Calu3 (cell line): ENCODE data around the gene SPON2. TPM values are rescaled to one million over a fixed set of nuclear protein-coding genes. Genes with fewer than 3 reads are reported as not detected.

Experiments
- BruUV-seq: library from RNA; stranded (reverse); fragments of 400-500 nt; replicated peaks from 2 replicates; lab custom pipeline; 2021; lab: Mats Ljungman, UMichigan
- CTCF ChIA-PET: fragments of 300-600 bp; sonication (Branson Sonifier 250); formaldehyde crosslinking; loops from one replicate; lab custom pipeline; 2022; ENCODE audit warnings: antibody characterized with exemption; lab: Charles Lee
- DNase-seq: peaks from one replicate; pipeline ENCODE4 v3.0.0; 2022
- H3K27ac Mint-ChIP-seq: one replicate; pipeline ENCODE4 v1.8.0; 2022; ENCODE audit warnings: mixed read lengths; ENCODE audit not compliant: unreplicated experiment
- H3K27me3 Mint-ChIP-seq: one replicate; pipeline ENCODE4 v1.8.0; 2022; ENCODE audit warnings: mixed read lengths; ENCODE audit not compliant: unreplicated experiment
- H3K36me3 Mint-ChIP-seq: one replicate; pipeline ENCODE4 v1.8.0; 2022; ENCODE audit warnings: mild to moderate bottlenecking, moderate library complexity, mixed read lengths; ENCODE audit not compliant: insufficient read depth, unreplicated experiment
- H3K4me1 Mint-ChIP-seq: one replicate; pipeline ENCODE4 v1.8.0; 2022; ENCODE audit warnings: mild to moderate bottlenecking, low read depth, mixed read lengths; ENCODE audit not compliant: unreplicated experiment
- H3K4me3 Mint-ChIP-seq: one replicate; pipeline ENCODE4 v1.8.0; 2022; ENCODE audit warnings: mild to moderate bottlenecking, low read depth, moderate library complexity, mixed read lengths; ENCODE audit not compliant: unreplicated experiment
- H3K9me3 Mint-ChIP-seq: one replicate; pipeline ENCODE4 v1.8.0; 2022; ENCODE audit warnings: low read depth, mixed read lengths; ENCODE audit not compliant: unreplicated experiment
- intact Hi-C: fragments of 100-400 bp; cut with micrococcal nuclease; formaldehyde crosslinking; loops from one replicate; pipeline ENCODE4 v1.10.0; 2022; ENCODE audit not compliant: unreplicated experiment
- total RNA-seq: library from RNA; stranded (reverse); gene quantifications from 2 replicates; pipeline ENCODE4 v1.2.3, GENCODE V29; 2022
- TF ChIP-seq, protein P1 (sequence below): fragments of 200-600 bp; IDR thresholded peaks from one replicate; pipeline ENCODE4 v1.8.0; 2022; ENCODE audit warnings: antibody characterized with exemption; ENCODE audit not compliant: unreplicated experiment

The SPON2 gene
- total RNA-seq, 1 experiment from 2014 or later, result 2.2 TPM

DNA sequence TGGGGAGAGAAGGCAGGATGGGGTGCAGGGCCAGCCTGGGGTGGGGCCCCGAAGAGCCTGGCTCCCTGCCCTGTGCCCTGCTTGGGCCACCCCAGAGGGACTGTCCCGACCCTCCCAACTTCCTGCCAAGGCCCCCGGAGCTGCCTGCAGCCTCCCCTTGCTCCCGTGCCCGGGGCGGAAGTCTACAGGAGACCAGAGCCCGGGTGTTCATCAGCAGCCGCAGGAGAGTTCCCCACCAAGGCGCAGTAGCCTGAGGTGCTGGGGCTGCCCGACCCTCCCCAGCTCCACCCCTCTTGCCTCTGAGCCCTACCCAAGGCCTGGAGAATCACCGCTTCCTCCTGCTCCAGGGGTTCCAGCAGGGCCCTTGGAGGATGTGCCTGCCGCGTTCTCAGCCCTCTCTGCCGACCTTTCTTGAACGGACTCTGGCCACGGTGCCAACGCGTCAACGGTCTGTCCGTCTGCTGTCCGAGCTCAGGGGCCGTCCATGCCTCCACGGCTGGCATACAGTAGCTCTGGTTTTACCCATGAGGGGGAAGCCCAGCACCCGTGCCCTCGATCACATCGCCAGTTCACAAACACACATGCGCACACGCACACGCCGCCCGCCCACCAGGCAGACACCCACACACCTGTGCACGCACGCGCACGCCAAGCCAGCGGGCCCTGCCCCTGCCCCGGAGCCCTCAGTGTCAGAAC, 36.0 kb upstream of the SPON2 start:
- H3K4me1 Mint-ChIP-seq, result peaks cover 7% of the 10 kb centered on the region
- peak overlapping the region; percentile 39 for H3K27ac Mint-ChIP-seq
- peaks cover 34% of the 10 kb centered on the region for H3K36me3 Mint-ChIP-seq
- H3K4me3 Mint-ChIP-seq, result no peak overlapping the region
- CTCF ChIA-PET, result no interaction called here
- H3K9me3 Mint-ChIP-seq, result no peaks in the 10 kb centered on the region
- intact Hi-C loops, result no loop called here
- no peaks in the 10 kb centered on the region for H3K27me3 Mint-ChIP-seq
- no TSS peak for BruUV-seq
- DNase-seq, result no peak
- TF ChIP-seq, protein P1, sequence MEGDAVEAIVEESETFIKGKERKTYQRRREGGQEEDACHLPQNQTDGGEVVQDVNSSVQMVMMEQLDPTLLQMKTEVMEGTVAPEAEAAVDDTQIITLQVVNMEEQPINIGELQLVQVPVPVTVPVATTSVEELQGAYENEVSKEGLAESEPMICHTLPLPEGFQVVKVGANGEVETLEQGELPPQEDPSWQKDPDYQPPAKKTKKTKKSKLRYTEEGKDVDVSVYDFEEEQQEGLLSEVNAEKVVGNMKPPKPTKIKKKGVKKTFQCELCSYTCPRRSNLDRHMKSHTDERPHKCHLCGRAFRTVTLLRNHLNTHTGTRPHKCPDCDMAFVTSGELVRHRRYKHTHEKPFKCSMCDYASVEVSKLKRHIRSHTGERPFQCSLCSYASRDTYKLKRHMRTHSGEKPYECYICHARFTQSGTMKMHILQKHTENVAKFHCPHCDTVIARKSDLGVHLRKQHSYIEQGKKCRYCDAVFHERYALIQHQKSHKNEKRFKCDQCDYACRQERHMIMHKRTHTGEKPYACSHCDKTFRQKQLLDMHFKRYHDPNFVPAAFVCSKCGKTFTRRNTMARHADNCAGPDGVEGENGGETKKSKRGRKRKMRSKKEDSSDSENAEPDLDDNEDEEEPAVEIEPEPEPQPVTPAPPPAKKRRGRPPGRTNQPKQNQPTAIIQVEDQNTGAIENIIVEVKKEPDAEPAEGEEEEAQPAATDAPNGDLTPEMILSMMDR, result no peak

DNA sequence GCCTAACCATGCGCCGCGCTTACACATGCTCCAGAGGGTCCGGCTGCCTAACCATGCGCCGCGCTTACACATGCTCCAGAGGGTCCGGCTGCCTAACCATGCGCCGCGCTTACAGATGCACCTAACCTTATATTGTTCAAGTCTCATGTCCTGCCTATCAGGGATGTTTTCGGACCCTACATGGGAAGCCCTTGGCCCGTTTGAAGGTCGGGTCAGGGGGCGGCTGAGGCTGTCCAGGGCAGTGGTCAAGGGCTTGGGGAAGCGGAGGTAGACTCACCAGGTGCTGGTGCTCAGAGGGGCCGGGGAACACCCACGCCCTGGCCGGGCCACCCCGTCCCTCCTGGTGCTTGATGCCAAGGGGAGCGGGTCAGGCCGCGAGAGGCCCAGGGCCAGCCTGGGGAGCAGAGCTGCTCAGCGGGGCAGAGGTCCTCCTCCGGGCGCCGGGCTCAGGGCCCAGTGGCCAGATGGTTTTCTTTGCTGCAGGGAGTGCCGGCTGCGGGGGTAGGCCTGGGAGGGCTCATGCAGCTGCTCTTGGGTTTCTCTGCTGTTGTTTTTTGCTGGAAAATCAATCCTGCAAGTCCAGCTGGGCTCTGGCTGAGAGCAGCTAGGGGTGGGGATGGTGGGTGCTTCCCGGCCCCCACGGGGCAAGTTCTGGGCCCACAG, 35.4 kb upstream of the SPON2 start:
- H3K36me3 Mint-ChIP-seq, result peaks cover 34% of the 10 kb centered on the region
- H3K9me3 Mint-ChIP-seq, result no peaks in the 10 kb centered on the region
- H3K4me1 Mint-ChIP-seq, result peaks cover 7% of the 10 kb centered on the region
- intact Hi-C loops, result no loop called here
- H3K27me3 Mint-ChIP-seq, result no peaks in the 10 kb centered on the region
- no peak for DNase-seq
- TF ChIP-seq, protein P1, result no peak
- BruUV-seq, result no TSS peak
- no peak overlapping the region for H3K4me3 Mint-ChIP-seq
- CTCF ChIA-PET, result no interaction called here
- H3K27ac Mint-ChIP-seq, result no peak overlapping the region

DNA sequence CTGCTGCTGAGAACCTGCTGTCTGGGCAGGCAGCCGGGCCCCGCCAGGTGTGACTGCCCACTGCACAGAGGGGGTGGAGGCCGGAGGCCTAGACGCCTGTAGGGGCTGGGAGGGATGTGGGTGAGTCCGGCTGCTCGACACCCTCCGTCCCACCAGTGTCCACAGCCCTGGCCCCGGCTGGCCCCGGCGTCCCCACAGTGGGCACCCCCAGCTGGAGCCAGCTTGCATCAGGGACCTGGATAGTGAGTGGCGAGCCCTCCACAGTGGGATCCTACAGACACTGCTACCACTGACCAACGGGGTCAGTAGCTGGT, 34.7 kb upstream of the SPON2 start:
- H3K4me1 Mint-ChIP-seq, result peaks cover 7% of the 10 kb centered on the region
- no TSS peak for BruUV-seq
- intact Hi-C loops, result no loop called here
- H3K36me3 Mint-ChIP-seq, result peaks cover 33% of the 10 kb centered on the region
- H3K27me3 Mint-ChIP-seq, result no peaks in the 10 kb centered on the region
- CTCF ChIA-PET, result no interaction called here
- TF ChIP-seq, protein P1, result no peak
- H3K9me3 Mint-ChIP-seq, result no peaks in the 10 kb centered on the region
- no peak for DNase-seq
- H3K27ac Mint-ChIP-seq, result no peak overlapping the region
- H3K4me3 Mint-ChIP-seq, result no peak overlapping the region

DNA sequence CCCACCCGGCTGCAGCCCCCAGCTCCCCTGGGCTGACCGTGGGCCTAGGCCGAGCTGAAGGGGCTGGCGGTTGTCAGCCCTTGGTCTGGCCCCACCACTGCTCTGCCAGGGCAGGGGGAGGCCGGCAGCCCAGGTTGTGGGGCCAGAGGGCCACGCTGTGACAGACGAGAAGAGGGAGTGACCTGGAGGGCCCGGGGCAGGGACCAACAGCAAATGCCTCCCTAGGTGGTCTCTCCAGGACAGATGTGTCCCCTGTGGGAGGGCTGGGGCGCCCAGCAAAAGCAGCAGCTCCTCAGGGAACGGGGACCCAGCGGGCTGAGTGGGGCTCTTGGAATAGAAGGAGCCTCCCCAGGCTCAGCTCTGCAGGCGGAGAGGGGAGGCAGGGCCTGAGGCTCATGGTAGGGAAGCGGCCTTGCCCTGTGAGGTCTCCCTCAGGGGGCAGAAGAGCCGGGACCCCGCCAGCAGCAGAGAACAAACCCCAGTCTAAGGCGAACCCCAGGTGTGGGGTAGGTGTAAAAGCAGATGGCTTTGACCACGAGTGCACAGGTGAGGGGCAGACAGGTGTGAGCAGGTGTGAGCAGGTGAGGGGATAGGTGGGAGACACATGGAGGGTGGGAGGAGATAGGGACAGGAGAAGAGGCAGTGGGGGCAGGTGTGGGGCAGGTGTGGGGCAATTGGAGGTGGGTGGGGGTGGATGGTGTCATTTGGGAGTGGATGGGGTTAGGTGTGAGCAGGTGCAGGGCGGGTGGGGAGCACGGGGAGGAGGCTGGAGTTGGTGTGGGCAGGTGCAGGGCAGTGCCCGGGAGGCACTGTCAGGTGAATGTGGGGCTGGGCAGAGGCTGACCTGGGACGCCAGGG, 34.1 kb upstream of the SPON2 start:
- TF ChIP-seq, protein P1, result no peak
- no TSS peak for BruUV-seq
- no peak for DNase-seq
- intact Hi-C loops, result no loop called here
- Mint-ChIP-seq H3K27me3 (no peaks in the 10 kb centered on the region), H3K9me3 (no peaks in the 10 kb centered on the region), H3K4me1 (peaks cover 7% of the 10 kb centered on the region), H3K36me3 (peaks cover 27% of the 10 kb centered on the region), H3K4me3 (no peak overlapping the region), H3K27ac (no peak overlapping the region)
- CTCF ChIA-PET, result interaction anchor here (0.6 kb wide), 1 partner anchor 14 kb away, joined by 4 read pairs; no protein-coding TSS in a partner anchor
